Measurements from ENCODE around the gene SORCS2.

- no peak for TF ChIP-seq FOXP2 (optimal IDR thresholded peaks at IDR 0.05; ENCODE audit: borderline replicate concordance, extremely low read depth, extremely low read length, insufficient read depth)
- TF ChIP-seq POLR2AphosphoS5 (IDR thresholded peaks at IDR 0.05; ENCODE audit: low read depth, low read length), result no peak
- no peak for TF ChIP-seq REST (IDR thresholded peaks at IDR 0.05; ENCODE audit: insufficient read depth in 1 of 2, low read depth in 2 of 2, low read length in 2 of 2)
Observed at GRCh38 chr4:7379186-7379585, 186.8 kb downstream of the SORCS2 start.

Data from PFSK-1 (cell line).